ENCODE measurements around the gene LRRC41. TPM values are rescaled to one million over a fixed set of nuclear protein-coding genes. Genes with fewer than 3 reads are reported as not detected.
"Not testable (repeated sequence)": the region's sequence is repeated elsewhere in the genome, so short reads cannot be mapped to it uniquely, and the experiment has no call there.

Gene LRRC41
- total RNA-seq, 4 donors from 2014 or later, result 69.8 to 87.6 (median 84.7) TPM

GRCh38 chr1:46335081-46335480, 31.7 kb upstream of the LRRC41 start:
- no peak for TF ChIP-seq EP300 (IDR thresholded peaks at IDR 0.05)
- no peak for TF ChIP-seq POLR2AphosphoS5 (IDR thresholded peaks at IDR 0.05)
- TF ChIP-seq POLR2A (IDR thresholded peaks at IDR 0.05), result no peak
- no peak for TF ChIP-seq CTCF (IDR thresholded peaks at IDR 0.05)
- Histone ChIP-seq H3K36me3 (no peaks in the 10 kb centered on the region), H3K4me3 (no peak overlapping the region), H3K9me3 (no peaks in the 10 kb centered on the region), H3K4me1 (peaks cover 4% of the 10 kb centered on the region), H3K27me3 (no peaks in the 10 kb centered on the region), H3K27ac (no peak overlapping the region)
- DNase-seq (ENCODE audit: low spot score in 2 of 2), result no peak
- 92% methylated on average over 3 of the region's 3 CpGs for WGBS

- TF ChIP-seq POLR2A (IDR thresholded peaks at IDR 0.05) (no peak), POLR2AphosphoS5 (IDR thresholded peaks at IDR 0.05) (no peak), CTCF (IDR thresholded peaks at IDR 0.05) (no peak), EP300 (IDR thresholded peaks at IDR 0.05) (no peak)
- Histone ChIP-seq H3K4me1 (no peaks in the 10 kb centered on the region), H3K27ac (no peak overlapping the region), H3K36me3 (no peaks in the 10 kb centered on the region), H3K9me3 (no peaks in the 10 kb centered on the region), H3K27me3 (no peaks in the 10 kb centered on the region), H3K4me3 (no peak overlapping the region)
- WGBS, result 78% methylated on average over 2 of the region's 2 CpGs
- DNase-seq (ENCODE audit: low spot score in 2 of 2), result no peak
Observed at GRCh38 chr1:46334030-46334384, 30.6 kb upstream of the LRRC41 start.

GRCh38 chr1:46333300-46334029, 30.0 kb upstream of the LRRC41 start:
- no peaks in the 10 kb centered on the region for H3K9me3 ChIP-seq
- TF ChIP-seq CTCF (IDR thresholded peaks at IDR 0.05) (no peak), POLR2A (IDR thresholded peaks at IDR 0.05) (no peak), POLR2AphosphoS5 (IDR thresholded peaks at IDR 0.05) (no peak), EP300 (IDR thresholded peaks at IDR 0.05) (no peak)
- 78% methylated on average over 8 of the region's 9 CpGs for WGBS
- DNase-seq (ENCODE audit: low spot score in 2 of 2), result no peak
- H3K27ac ChIP-seq, result no peak overlapping the region
- no peaks in the 10 kb centered on the region for H3K27me3 ChIP-seq
- no peak overlapping the region for H3K4me3 ChIP-seq
- H3K4me1 ChIP-seq, result no peaks in the 10 kb centered on the region
- no peaks in the 10 kb centered on the region for H3K36me3 ChIP-seq

- 81% methylated on average over 24 of the region's 24 CpGs for WGBS
- not testable (repeated sequence) for H3K27ac ChIP-seq; H3K27me3 ChIP-seq; H3K9me3 ChIP-seq; H3K4me3 ChIP-seq; DNase-seq (ENCODE audit: low spot score in 2 of 2); H3K36me3 ChIP-seq; H3K4me1 ChIP-seq
Observed at GRCh38 chr1:46331786-46332540, 28.5 kb upstream of the LRRC41 start.

GRCh38 chr1:46330381-46330780, 27.0 kb upstream of the LRRC41 start:
- DNase-seq (ENCODE audit: low spot score in 2 of 2); H3K36me3 ChIP-seq; H3K27ac ChIP-seq; H3K4me3 ChIP-seq; H3K9me3 ChIP-seq; H3K27me3 ChIP-seq; H3K4me1 ChIP-seq: not testable (repeated sequence)
- 80% methylated on average over 2 of the region's 2 CpGs for WGBS

GRCh38 chr1:46329807-46330206, 26.4 kb upstream of the LRRC41 start:
- not testable (repeated sequence) for DNase-seq (ENCODE audit: low spot score in 2 of 2); H3K27me3 ChIP-seq; H3K4me1 ChIP-seq; H3K9me3 ChIP-seq; H3K36me3 ChIP-seq; H3K4me3 ChIP-seq; H3K27ac ChIP-seq
- 71% methylated on average over 5 of the region's 7 CpGs for WGBS

- H3K27ac ChIP-seq; H3K4me3 ChIP-seq; H3K4me1 ChIP-seq; H3K27me3 ChIP-seq; H3K9me3 ChIP-seq; DNase-seq (ENCODE audit: low spot score in 2 of 2); H3K36me3 ChIP-seq: not testable (repeated sequence)
- WGBS, result 95% methylated on average over 7 of the region's 7 CpGs
Observed at GRCh38 chr1:46328182-46328581, 24.8 kb upstream of the LRRC41 start.

GRCh38 chr1:46325285-46326076, 22.1 kb upstream of the LRRC41 start:
- not testable (repeated sequence) for H3K4me1 ChIP-seq; H3K4me3 ChIP-seq; H3K27ac ChIP-seq; H3K27me3 ChIP-seq; H3K9me3 ChIP-seq; H3K36me3 ChIP-seq; DNase-seq (ENCODE audit: low spot score in 2 of 2)
- 85% methylated on average over 11 of the region's 11 CpGs for WGBS

- H3K4me1 ChIP-seq, H3K27me3 ChIP-seq, H3K36me3 ChIP-seq, H3K27ac ChIP-seq, H3K9me3 ChIP-seq, H3K4me3 ChIP-seq: not testable (repeated sequence)
- peak in 1 of 2 donors; percentile 3 for DNase-seq (ENCODE audit: low spot score in 2 of 2)
- WGBS, result 92% methylated on average over 6 of the region's 6 CpGs
Observed at GRCh38 chr1:46322191-46322590, 18.8 kb upstream of the LRRC41 start.

Data from suprapubic skin (tissue), 4 donors.